ENCODE data around the gene AKR1B1. TPM values are rescaled to one million over a fixed set of nuclear protein-coding genes. Genes with fewer than 3 reads are reported as not detected.

AKR1B1 gene
- total RNA-seq, 1 donor from 2014 or later, result 138 TPM

DNA sequence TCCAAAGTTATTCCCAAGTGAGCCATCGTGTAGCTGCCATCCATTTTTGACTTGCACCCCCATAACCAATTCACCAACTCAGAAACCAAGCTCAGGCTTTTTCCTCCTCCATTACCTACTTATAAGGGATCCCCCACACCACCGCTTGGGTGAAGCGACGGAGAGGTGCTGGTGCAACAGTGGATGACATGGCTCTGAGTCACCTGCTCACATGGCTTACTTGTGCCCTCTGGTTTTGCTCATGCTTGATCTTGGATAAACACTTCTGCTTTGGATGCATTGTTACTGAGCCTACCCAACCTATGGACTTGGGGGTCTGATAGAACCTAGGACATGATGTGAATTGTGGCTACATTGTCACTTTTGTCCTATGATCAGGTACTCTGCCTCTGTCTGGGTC, 12.0 kb upstream of the AKR1B1 start:
- TF ChIP-seq, protein P1, sequence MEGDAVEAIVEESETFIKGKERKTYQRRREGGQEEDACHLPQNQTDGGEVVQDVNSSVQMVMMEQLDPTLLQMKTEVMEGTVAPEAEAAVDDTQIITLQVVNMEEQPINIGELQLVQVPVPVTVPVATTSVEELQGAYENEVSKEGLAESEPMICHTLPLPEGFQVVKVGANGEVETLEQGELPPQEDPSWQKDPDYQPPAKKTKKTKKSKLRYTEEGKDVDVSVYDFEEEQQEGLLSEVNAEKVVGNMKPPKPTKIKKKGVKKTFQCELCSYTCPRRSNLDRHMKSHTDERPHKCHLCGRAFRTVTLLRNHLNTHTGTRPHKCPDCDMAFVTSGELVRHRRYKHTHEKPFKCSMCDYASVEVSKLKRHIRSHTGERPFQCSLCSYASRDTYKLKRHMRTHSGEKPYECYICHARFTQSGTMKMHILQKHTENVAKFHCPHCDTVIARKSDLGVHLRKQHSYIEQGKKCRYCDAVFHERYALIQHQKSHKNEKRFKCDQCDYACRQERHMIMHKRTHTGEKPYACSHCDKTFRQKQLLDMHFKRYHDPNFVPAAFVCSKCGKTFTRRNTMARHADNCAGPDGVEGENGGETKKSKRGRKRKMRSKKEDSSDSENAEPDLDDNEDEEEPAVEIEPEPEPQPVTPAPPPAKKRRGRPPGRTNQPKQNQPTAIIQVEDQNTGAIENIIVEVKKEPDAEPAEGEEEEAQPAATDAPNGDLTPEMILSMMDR (conservative IDR thresholded peaks at IDR 0.05), result no peak
- Mint-ChIP-seq H3K4me1 (ENCODE audit: unreplicated experiment) (peaks cover 5% of the 10 kb centered on the region), H3K36me3 (no peaks in the 10 kb centered on the region), H3K27me3 (no peaks in the 10 kb centered on the region), H3K27ac (no peak overlapping the region), H3K9me3 (no peaks in the 10 kb centered on the region), H3K4me3 (no peak overlapping the region)
- no peak for DNase-seq (ENCODE audit: extremely low spot score, unreplicated experiment)

DNA sequence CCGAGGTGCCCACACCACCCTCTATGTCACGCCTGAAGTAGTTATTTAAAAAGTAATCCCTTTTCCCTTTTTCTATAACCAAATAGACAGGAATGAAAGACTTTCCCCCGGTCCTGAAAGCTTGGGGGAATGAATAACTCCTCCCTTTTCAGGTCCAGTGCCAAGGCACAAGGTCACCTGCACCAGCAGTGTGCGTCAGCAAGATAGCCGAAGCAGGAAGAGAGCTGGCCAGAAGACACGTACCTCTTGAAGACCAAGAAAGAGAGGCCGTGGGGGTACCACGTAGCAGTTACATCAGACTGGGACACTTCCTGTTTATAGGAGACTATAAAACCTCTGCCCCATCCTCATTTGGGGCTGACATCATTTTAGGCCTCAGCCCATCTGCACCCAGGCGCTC, 10.7 kb upstream of the AKR1B1 start:
- TF ChIP-seq, protein P1 (conservative IDR thresholded peaks at IDR 0.05), result no peak
- Mint-ChIP-seq H3K27ac (no peak overlapping the region), H3K4me3 (no peak overlapping the region), H3K4me1 (ENCODE audit: unreplicated experiment) (peaks cover 5% of the 10 kb centered on the region), H3K27me3 (no peaks in the 10 kb centered on the region), H3K9me3 (peaks cover 6% of the 10 kb centered on the region), H3K36me3 (no peaks in the 10 kb centered on the region)
- DNase-seq (ENCODE audit: extremely low spot score, unreplicated experiment), result no peak

DNA sequence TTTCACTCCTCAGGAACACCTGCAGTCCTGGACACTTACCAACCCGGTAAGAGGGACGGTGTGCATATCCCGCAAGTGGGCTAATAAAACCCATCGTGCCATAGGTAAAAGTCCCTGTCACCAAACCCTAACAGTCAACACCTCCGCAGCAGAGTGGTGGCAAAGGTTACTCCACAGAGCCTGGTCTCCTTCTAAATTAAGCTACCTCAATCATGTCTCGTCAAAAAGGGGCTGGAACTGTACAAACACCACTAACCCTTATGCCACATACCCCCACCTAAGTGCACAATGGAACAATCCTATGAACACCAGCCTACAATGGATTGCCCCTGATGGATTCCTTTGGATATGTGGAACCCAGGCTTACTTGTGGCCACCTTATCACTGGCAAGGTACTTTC, 9.6 kb upstream of the AKR1B1 start:
- H3K36me3 Mint-ChIP-seq, result no peaks in the 10 kb centered on the region
- H3K9me3 Mint-ChIP-seq, result peaks cover 6% of the 10 kb centered on the region
- no peak for DNase-seq (ENCODE audit: extremely low spot score, unreplicated experiment)
- H3K27ac Mint-ChIP-seq, result no peak overlapping the region
- no peaks in the 10 kb centered on the region for H3K4me1 Mint-ChIP-seq (ENCODE audit: unreplicated experiment)
- no peak overlapping the region for H3K4me3 Mint-ChIP-seq
- H3K27me3 Mint-ChIP-seq, result no peaks in the 10 kb centered on the region
- TF ChIP-seq, protein P1 (conservative IDR thresholded peaks at IDR 0.05), result no peak

GRCh38 chr7:134468054-134468453, 9.2 kb upstream of the AKR1B1 start:
- Mint-ChIP-seq H3K27ac (no peak overlapping the region), H3K4me1 (ENCODE audit: unreplicated experiment) (no peaks in the 10 kb centered on the region), H3K4me3 (no peak overlapping the region), H3K9me3 (peaks cover 6% of the 10 kb centered on the region), H3K36me3 (no peaks in the 10 kb centered on the region), H3K27me3 (no peaks in the 10 kb centered on the region)
- TF ChIP-seq, protein P1 (conservative IDR thresholded peaks at IDR 0.05), result no peak
- DNase-seq (ENCODE audit: extremely low spot score, unreplicated experiment), result no peak

- Mint-ChIP-seq H3K27me3 (no peaks in the 10 kb centered on the region), H3K36me3 (no peaks in the 10 kb centered on the region), H3K4me1 (ENCODE audit: unreplicated experiment) (no peaks in the 10 kb centered on the region), H3K4me3 (no peak overlapping the region), H3K9me3 (peaks cover 6% of the 10 kb centered on the region), H3K27ac (no peak overlapping the region)
- no peak for DNase-seq (ENCODE audit: extremely low spot score, unreplicated experiment)
- TF ChIP-seq, protein P1 (conservative IDR thresholded peaks at IDR 0.05), result no peak
Measured at GRCh38 chr7:134465491-134465890, 6.6 kb upstream of the AKR1B1 start.

GRCh38 chr7:134464496-134464895, 5.6 kb upstream of the AKR1B1 start:
- H3K27ac Mint-ChIP-seq, result no peak overlapping the region
- H3K9me3 Mint-ChIP-seq, result peaks cover 6% of the 10 kb centered on the region
- H3K4me3 Mint-ChIP-seq, result no peak overlapping the region
- TF ChIP-seq, protein P1 (conservative IDR thresholded peaks at IDR 0.05), result no peak
- DNase-seq (ENCODE audit: extremely low spot score, unreplicated experiment), result no peak
- H3K27me3 Mint-ChIP-seq, result no peaks in the 10 kb centered on the region
- H3K4me1 Mint-ChIP-seq (ENCODE audit: unreplicated experiment), result peaks cover 2% of the 10 kb centered on the region
- H3K36me3 Mint-ChIP-seq, result no peaks in the 10 kb centered on the region

Measured in type B pancreatic cell (in vitro differentiated cells).